Mammary epithelial cell (primary cell): ENCODE results near the gene INS.
"Not testable (repeated sequence)": the region's sequence is repeated elsewhere in the genome, so short reads cannot be mapped to it uniquely, and the experiment has no call there.

Experiments used
- EZH2 ChIP-seq: IDR thresholded peaks from 2 replicates; pipeline ENCODE4 v1.6.1; 2012; ENCODE audit warnings: low read length, inconsistent platforms, borderline replicate concordance
- TF ChIP-seq, protein P1 (sequence below), 2 donors: IDR thresholded peaks in 1 of 2; conservative IDR thresholded peaks in 1 of 2; 2 replicates each; pipeline ENCODE4 v1.5.1; 2011 to 2012; ENCODE audit warnings: inconsistent platforms in 2 of 2, low read length in 2 of 2, mild to moderate bottlenecking in 2 of 2, control low read depth in 1 of 2, low read depth in 1 of 2; ENCODE audit not compliant: insufficient read depth in 1 of 2; ENCODE audit errors: extremely low read depth in 1 of 2

- TF ChIP-seq, protein P1, sequence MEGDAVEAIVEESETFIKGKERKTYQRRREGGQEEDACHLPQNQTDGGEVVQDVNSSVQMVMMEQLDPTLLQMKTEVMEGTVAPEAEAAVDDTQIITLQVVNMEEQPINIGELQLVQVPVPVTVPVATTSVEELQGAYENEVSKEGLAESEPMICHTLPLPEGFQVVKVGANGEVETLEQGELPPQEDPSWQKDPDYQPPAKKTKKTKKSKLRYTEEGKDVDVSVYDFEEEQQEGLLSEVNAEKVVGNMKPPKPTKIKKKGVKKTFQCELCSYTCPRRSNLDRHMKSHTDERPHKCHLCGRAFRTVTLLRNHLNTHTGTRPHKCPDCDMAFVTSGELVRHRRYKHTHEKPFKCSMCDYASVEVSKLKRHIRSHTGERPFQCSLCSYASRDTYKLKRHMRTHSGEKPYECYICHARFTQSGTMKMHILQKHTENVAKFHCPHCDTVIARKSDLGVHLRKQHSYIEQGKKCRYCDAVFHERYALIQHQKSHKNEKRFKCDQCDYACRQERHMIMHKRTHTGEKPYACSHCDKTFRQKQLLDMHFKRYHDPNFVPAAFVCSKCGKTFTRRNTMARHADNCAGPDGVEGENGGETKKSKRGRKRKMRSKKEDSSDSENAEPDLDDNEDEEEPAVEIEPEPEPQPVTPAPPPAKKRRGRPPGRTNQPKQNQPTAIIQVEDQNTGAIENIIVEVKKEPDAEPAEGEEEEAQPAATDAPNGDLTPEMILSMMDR (conservative IDR thresholded peaks at IDR 0.05 in 1 of 2, IDR thresholded peaks at IDR 0.05 in 1 of 2; ENCODE audit: extremely low read depth in 1 of 2, insufficient read depth in 1 of 2, low read depth in 1 of 2, low read length in 2 of 2): not testable (repeated sequence)
- not testable (repeated sequence) for TF ChIP-seq EZH2
Measured at GRCh38 chr11:2124736-2125484, 36.1 kb downstream of the INS start.
